WERI-Rb-1 (cell line): ENCODE data around the gene TMPRSS11E.

ENCODE experiments used
- DNase-seq: peaks from one replicate; pipeline ENCODE4 v3.0.0-alpha.2; 2020
- H3K27ac ChIP-seq: fragments of 250-450 bp; sonication (Bioruptor Pico); 2 replicates; pipeline ENCODE4 v1.5.1; 2020; ENCODE audit warnings: mild to moderate bottlenecking, moderate library complexity
- H3K27me3 ChIP-seq: fragments of 250-450 bp; sonication (Bioruptor Pico); 2 replicates; pipeline ENCODE4 v1.5.1; 2021; ENCODE audit warnings: mild to moderate bottlenecking, low read depth, moderate library complexity; ENCODE audit not compliant: insufficient read depth, severe bottlenecking
- H3K36me3 ChIP-seq: fragments of 250-450 bp; sonication (Bioruptor Pico); 2 replicates; pipeline ENCODE4 v1.5.1; 2020; ENCODE audit warnings: mild to moderate bottlenecking, moderate library complexity
- H3K4me3 ChIP-seq: 2 replicates; pipeline ENCODE4 v1.5.1; 2011; ENCODE audit warnings: low read depth, mild to moderate bottlenecking, control low read depth, low read length
- H3K9me3 ChIP-seq: fragments of 250-450 bp; sonication (Bioruptor Pico); 2 replicates; pipeline ENCODE4 v1.5.1; 2021; ENCODE audit warnings: mild to moderate bottlenecking, moderate library complexity; ENCODE audit not compliant: severe bottlenecking
- CTCF ChIP-seq: IDR thresholded peaks from 2 replicates; pipeline ENCODE4 v1.5.1; 2011; ENCODE audit warnings: low read depth, mild to moderate bottlenecking, control low read depth, inconsistent platforms, low read length

The TMPRSS11E gene

GRCh38 chr4:68430337-68430736 lies 16.9 kb upstream of the TMPRSS11E start:
- Histone ChIP-seq H3K4me3 (no peak overlapping the region), H3K36me3 (no peaks in the 10 kb centered on the region), H3K27ac (no peak overlapping the region), H3K9me3 (no peaks in the 10 kb centered on the region), H3K27me3 (no peaks in the 10 kb centered on the region)
- no peak for TF ChIP-seq CTCF
- no peak for DNase-seq

GRCh38 chr4:68432320-68432719 lies 14.9 kb upstream of the TMPRSS11E start:
- TF ChIP-seq CTCF = no peak
- Histone ChIP-seq H3K27me3 (no peaks in the 10 kb centered on the region), H3K4me3 (no peak overlapping the region), H3K27ac (no peak overlapping the region), H3K9me3 (no peaks in the 10 kb centered on the region), H3K36me3 (no peaks in the 10 kb centered on the region)
- DNase-seq = no peak

- no peak for DNase-seq
- no peak for TF ChIP-seq CTCF
- H3K4me3 ChIP-seq = no peak overlapping the region
- H3K27me3 ChIP-seq = no peaks in the 10 kb centered on the region
- no peaks in the 10 kb centered on the region for H3K9me3 ChIP-seq
- no peaks in the 10 kb centered on the region for H3K36me3 ChIP-seq
- H3K27ac ChIP-seq = no peak overlapping the region
Measured at GRCh38 chr4:68433582-68433981, 13.7 kb upstream of the TMPRSS11E start.

- no peak for DNase-seq
- Histone ChIP-seq H3K36me3 (no peaks in the 10 kb centered on the region), H3K9me3 (no peaks in the 10 kb centered on the region), H3K4me3 (no peak overlapping the region), H3K27me3 (no peaks in the 10 kb centered on the region), H3K27ac (no peak overlapping the region)
- no peak for TF ChIP-seq CTCF
Measured at GRCh38 chr4:68434277-68434676, 13.0 kb upstream of the TMPRSS11E start.

GRCh38 chr4:68434836-68435235 lies 12.4 kb upstream of the TMPRSS11E start:
- no peaks in the 10 kb centered on the region for H3K27me3 ChIP-seq
- no peak overlapping the region for H3K27ac ChIP-seq
- no peaks in the 10 kb centered on the region for H3K9me3 ChIP-seq
- no peak for TF ChIP-seq CTCF
- DNase-seq = no peak
- H3K4me3 ChIP-seq = no peak overlapping the region
- H3K36me3 ChIP-seq = no peaks in the 10 kb centered on the region

GRCh38 chr4:68445111-68445510 lies 2.2 kb upstream of the TMPRSS11E start:
- H3K27me3 ChIP-seq = peaks cover 1% of the 10 kb centered on the region
- no peak overlapping the region for H3K27ac ChIP-seq
- H3K9me3 ChIP-seq = no peaks in the 10 kb centered on the region
- H3K4me3 ChIP-seq = no peak overlapping the region
- DNase-seq = no peak
- TF ChIP-seq CTCF = no peak
- H3K36me3 ChIP-seq = no peaks in the 10 kb centered on the region
